Right cardiac atrium (tissue), 5 donors: ENCODE measurements around the gene GPAT3. TPM values are rescaled to one million over a fixed set of nuclear protein-coding genes. Genes with fewer than 3 reads are reported as not detected.

ENCODE experiments used
- ATAC-seq, 2 donors: fragments of 200-7000 bp; cut with Tn5 transposase; one replicate each; pipeline versions ENCODE4 v1.8.0 to v1.9.1; 2020; ENCODE audit warnings: moderate library complexity in 2 of 2, mild to moderate bottlenecking in 1 of 2
- DNase-seq, 3 donors: peaks; one replicate each; pipeline ENCODE4 v3.0.0-alpha.2; 2020
- H3K27ac ChIP-seq: one replicate; pipeline ENCODE4 v1.5.1; 2013; ENCODE audit warnings: mild to moderate bottlenecking, low read length, control low read depth, moderate library complexity
- H3K27me3 ChIP-seq: one replicate; pipeline ENCODE4 v1.6.1; 2013; ENCODE audit not compliant: control insufficient read depth, insufficient read depth
- H3K4me1 ChIP-seq: one replicate; pipeline ENCODE4 v1.6.1; 2013; ENCODE audit warnings: low read length; ENCODE audit not compliant: control insufficient read depth, insufficient read depth
- H3K4me3 ChIP-seq: one replicate; pipeline ENCODE4 v1.5.1; 2013; ENCODE audit warnings: low read length, control low read depth
- H3K9me3 ChIP-seq: one replicate; pipeline ENCODE4 v1.6.1; 2013; ENCODE audit warnings: low read length; ENCODE audit not compliant: control insufficient read depth
- WGBS: extraction: QIAGEN DNeasy Blood & Tissue Kit; methylation state at CpG from one replicate; pipeline ENCODE4 v1.1.7; 2013; 5-methylcytosine and 5-hydroxymethylcytosine counted together
- intact Hi-C, 4 donors: fragments of 100-400 bp; cut with DNase I; formaldehyde crosslinking; loops; one replicate each; pipeline versions ENCODE4 v1.11.0 to v1.14.0; 2022 to 2023
- polyA plus RNA-seq: library from polyadenylated mRNA; stranded (reverse); fragments of 200-250 nt; gene quantifications from one replicate; pipeline ENCODE4 v1.2.3, GENCODE V29; 2013
- total RNA-seq, 4 donors: library from RNA; stranded (reverse); fragmentation: NEBNext Ultra II Directional; extraction: Animal tissue kit (Norgen Biotek cat#: 25700); gene quantifications; one replicate each; pipeline ENCODE4 v1.2.1, GENCODE V29; 2021
- donor health status: healthy with polysubstance abuse.
- donor health status: DM: no; HTN: yes; CAD: no.
- donor health status: DM: no; HTN: no; CAD: no.
- donor health status: DM: no; HTN: yes; CAD: no; lungs with severe emphysema.
- donor health status: DM: yes; HTN: yes; CAD: no.

GPAT3 gene
- total and polyA plus RNA-seq, 5 donors = 19.9 to 33.5 (median 31.5) TPM

DNA sequence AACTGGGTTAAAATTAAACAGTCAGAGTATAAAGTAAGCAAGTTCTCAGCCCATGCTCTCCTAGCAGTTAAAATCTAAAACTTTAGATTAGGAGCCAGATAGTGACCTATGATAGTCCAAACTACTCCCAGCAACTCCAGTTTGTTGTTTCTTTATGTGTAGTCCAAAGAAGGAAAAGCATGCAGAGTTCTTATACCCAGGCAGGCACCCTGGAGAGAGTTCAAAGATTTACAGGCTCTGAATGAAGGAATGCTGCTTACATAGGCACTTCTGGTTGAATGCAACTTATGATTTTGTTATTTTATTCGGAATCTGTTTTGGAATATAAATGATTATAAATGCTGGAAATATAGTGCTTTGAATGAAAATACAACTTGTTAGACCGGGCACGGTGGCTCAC lies 67.2 kb downstream of the GPAT3 start:
- H3K9me3 ChIP-seq = no peaks in the 10 kb centered on the region
- intact Hi-C loops = no loop called here
- no peaks in the 10 kb centered on the region for H3K4me1 ChIP-seq
- H3K27me3 ChIP-seq = no peaks in the 10 kb centered on the region
- H3K4me3 ChIP-seq = no peak overlapping the region
- WGBS = 92% methylated on average over 3 of the region's 3 CpGs
- ATAC-seq (no peak), DNase-seq (no peak)
- no peak overlapping the region for H3K27ac ChIP-seq

DNA sequence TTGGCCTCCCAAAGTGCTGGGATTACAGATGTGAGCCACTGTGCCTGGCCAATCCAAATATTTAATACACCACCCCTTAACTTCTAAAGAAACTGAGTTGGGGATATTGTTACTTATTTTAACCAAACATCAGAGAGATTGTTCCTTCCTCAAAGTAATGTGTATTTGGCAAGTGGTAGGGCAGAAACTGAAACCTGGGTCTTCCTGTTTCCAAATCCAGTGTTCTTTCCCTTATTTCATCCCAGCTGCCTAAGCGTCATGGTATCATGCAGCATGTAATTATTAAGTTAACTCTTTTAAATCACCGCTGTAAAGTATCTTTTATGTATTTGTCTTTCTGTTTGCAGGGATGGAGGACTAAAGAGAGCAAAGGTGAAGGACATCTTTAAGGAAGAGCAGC lies 68.4 kb downstream of the GPAT3 start:
- no peak overlapping the region for H3K27ac ChIP-seq
- no peaks in the 10 kb centered on the region for H3K27me3 ChIP-seq
- intact Hi-C loops = no loop called here
- ATAC-seq (no peak), DNase-seq (no peak)
- no peaks in the 10 kb centered on the region for H3K9me3 ChIP-seq
- no peaks in the 10 kb centered on the region for H3K4me1 ChIP-seq
- no peak overlapping the region for H3K4me3 ChIP-seq
- WGBS = 74% methylated on average over 2 of the region's 2 CpGs

DNA sequence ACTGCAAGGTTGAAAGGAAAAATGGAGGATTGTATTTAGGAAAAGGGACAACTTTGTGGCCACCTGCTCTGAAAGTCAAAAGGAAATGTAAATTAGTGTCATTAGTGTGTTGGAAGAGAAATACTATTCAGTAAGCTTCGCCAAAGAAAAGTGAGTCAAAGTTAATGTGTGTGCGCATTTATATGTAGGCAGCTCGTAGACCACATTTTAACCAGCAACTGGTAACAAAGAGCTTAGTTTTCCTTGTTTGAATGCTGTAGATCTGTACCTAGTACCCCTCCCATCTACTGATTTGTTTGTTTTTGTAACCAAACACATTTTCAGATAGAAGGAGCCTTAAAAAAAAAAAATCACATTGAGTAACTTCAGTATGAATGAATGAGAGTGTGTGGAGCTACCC lies 69.3 kb downstream of the GPAT3 start:
- WGBS = 62% methylated on average over 3 of the region's 3 CpGs
- intact Hi-C loops = no loop called here
- no peak overlapping the region for H3K27ac ChIP-seq

DNA sequence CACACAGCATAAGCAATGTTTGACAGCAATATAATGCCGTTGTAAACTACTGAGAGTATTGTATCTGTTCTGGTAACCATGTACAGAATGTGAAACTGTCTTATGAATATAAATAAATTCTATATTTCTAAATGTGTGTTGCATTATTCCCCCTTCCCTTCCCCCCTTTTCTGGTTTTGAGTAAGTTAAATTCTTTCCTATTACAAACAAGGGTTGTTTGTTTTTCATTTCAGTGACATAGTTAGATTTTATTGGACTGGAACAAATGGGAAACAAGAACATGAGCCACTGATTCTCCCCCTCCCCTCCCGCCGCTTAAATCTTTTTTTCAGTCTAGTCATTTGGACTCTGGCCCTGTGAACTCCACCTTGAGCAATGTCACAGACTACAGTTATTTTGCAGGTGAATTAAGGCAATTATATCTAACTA lies 69.8 kb downstream of the GPAT3 start:
- H3K27ac ChIP-seq = no peak overlapping the region
- H3K27me3 ChIP-seq = no peaks in the 10 kb centered on the region
- 60% methylated on average over 3 of the region's 3 CpGs for WGBS
- H3K4me3 ChIP-seq = no peak overlapping the region
- H3K9me3 ChIP-seq = no peaks in the 10 kb centered on the region
- no peaks in the 10 kb centered on the region for H3K4me1 ChIP-seq
- DNase-seq (no peak), ATAC-seq (no peak)
- intact Hi-C loops = no loop called here

More for the DNA sequence above, 69.3 kb downstream of the GPAT3 start:
- no peaks in the 10 kb centered on the region for H3K27me3 ChIP-seq
- H3K4me3 ChIP-seq = no peak overlapping the region
- H3K4me1 ChIP-seq = no peaks in the 10 kb centered on the region
- ATAC-seq (no peak), DNase-seq (no peak)
- H3K9me3 ChIP-seq = no peaks in the 10 kb centered on the region

DNA sequence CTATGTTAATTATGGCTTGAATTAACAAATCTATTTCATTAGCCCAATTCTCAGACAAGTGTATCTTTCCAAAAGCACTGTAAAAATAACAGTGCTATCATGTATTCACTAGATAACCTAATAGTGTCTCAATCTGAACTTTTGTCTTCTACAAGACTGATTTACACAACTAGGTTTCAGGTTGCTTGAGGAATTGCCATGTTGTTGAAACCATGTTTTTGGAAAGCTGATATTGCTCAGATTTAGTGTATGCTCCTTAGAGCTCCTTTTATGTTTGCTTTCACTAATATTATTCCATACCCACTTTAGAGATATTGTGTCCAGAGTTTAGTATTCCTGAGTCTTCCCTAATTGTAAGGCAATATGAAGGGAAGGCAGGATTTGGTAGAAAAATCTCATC lies 70.6 kb downstream of the GPAT3 start:
- no peak for DNase-seq
- ATAC-seq = no peak
- Histone ChIP-seq H3K27me3 (no peaks in the 10 kb centered on the region), H3K4me1 (no peaks in the 10 kb centered on the region), H3K9me3 (no peaks in the 10 kb centered on the region), H3K4me3 (no peak overlapping the region), H3K27ac (no peak overlapping the region)
- intact Hi-C loops = no loop called here

DNA sequence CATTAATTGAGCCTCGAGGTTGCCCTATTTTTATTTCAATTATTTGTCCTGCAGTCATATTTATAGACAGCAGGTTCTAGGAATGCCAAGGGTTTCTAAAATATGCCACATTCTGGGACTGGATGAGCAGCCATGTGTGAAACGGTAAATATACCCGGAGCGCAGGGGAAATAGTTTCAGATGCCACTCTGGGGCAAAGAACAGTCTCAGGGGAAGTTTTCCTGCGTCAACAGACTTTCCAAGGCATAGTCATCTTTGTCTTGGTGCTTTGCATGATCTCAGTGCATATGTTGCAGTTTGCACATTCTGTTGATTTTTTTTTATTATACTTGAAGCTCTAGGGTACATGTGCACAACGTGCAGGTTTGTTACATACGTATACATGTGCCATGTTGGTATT lies 71.0 kb downstream of the GPAT3 start:
- WGBS = 52% methylated on average over 7 of the region's 7 CpGs
- ATAC-seq (no peak), DNase-seq (no peak)
- Histone ChIP-seq H3K27ac (no peak overlapping the region), H3K9me3 (no peaks in the 10 kb centered on the region), H3K4me1 (no peaks in the 10 kb centered on the region), H3K4me3 (no peak overlapping the region), H3K27me3 (no peaks in the 10 kb centered on the region)
- intact Hi-C loops = no loop called here

DNA sequence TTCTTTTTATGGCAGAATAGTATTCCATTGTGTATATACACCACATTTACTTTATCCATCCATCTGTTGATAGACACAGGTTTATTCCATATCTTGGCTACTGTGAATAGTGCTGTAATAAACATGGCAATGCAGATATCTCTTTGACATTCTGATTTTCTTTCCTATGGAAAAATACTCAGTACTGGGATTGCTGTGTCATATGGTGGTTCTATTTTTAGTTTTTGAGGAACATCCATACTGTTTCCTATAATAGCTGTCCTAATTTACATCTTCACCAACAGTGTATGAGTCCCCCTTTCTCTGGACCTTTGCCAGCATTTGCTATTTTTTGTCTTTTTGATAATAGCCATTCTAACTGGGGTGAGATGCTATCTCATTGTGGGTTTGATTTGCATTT lies 73.5 kb downstream of the GPAT3 start:
- no peak overlapping the region for H3K4me3 ChIP-seq
- no peaks in the 10 kb centered on the region for H3K27me3 ChIP-seq
- intact Hi-C loops = no loop called here
- ATAC-seq (no peak), DNase-seq (no peak)
- peaks cover 2% of the 10 kb centered on the region for H3K9me3 ChIP-seq
- no peaks in the 10 kb centered on the region for H3K4me1 ChIP-seq
- H3K27ac ChIP-seq = no peak overlapping the region

DNA sequence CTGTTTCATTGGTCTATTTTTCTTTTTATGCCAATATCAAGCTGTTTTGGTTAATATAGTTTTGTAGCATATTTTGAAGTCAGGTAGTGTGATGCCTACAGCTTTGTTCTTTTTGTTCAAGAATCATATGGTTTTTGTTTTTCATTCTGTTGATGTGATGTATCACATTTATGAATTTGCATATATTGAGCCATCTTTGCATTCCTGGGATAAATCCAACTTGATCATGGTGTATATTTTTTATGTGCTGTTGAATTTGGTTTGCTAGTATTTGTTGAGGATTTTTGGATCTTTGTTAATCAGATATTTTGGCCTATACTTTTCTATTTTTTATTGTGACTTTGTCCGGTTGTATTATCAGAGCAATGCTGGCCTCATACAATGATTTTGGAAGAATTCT lies 74.8 kb downstream of the GPAT3 start:
- no peak overlapping the region for H3K27ac ChIP-seq
- WGBS = 92% methylated on average over 1 of the region's 1 CpG
- H3K4me3 ChIP-seq = no peak overlapping the region
- intact Hi-C loops = no loop called here
- H3K9me3 ChIP-seq = peaks cover 2% of the 10 kb centered on the region
- H3K4me1 ChIP-seq = no peaks in the 10 kb centered on the region
- DNase-seq (no peak), ATAC-seq (no peak)
- no peaks in the 10 kb centered on the region for H3K27me3 ChIP-seq

DNA sequence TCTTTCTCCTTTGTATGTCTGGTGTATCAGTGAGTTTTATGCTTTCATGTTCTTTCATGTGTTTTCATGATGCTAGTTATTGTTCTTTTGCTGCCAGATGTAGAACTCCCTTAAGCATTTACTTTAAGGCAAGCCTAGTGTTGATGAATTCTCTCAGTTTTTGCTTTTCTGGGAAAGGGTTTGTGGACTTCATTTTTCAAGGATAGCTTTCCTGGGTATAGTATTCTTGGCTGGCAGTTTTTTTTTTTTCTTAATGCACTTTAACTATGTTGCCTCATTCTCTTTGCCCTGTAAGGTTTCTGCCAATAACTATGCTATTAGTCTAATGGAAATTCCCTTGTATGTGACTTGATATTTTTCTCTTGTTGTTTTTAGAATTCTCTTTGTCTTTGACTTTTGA lies 77.1 kb downstream of the GPAT3 start:
- Histone ChIP-seq H3K27ac (no peak overlapping the region), H3K4me3 (no peak overlapping the region), H3K9me3 (peaks cover 2% of the 10 kb centered on the region), H3K27me3 (no peaks in the 10 kb centered on the region), H3K4me1 (no peaks in the 10 kb centered on the region)
- DNase-seq = no peak
- ATAC-seq = no peak
- intact Hi-C loops = no loop called here

DNA sequence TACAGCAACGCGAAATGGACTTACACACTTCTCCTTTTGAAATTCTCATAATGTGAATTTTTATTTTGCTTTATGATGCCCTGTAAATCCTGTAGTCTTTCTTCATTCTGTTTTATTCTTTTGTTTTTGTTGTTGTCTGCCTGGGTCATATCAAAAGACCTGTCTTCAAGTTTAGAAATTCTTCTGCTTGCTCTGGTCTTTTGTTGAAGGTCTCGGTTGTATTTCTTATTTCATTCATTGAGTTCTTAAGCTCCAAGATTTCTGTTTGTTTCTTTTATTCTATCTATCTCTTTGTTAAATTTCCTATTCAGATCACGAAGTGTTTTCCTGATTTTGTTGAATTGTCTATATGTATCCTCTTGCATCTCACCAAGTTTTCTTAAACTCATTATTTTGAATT lies 78.1 kb downstream of the GPAT3 start:
- H3K4me1 ChIP-seq = no peaks in the 10 kb centered on the region
- no peak overlapping the region for H3K4me3 ChIP-seq
- no peak for ATAC-seq
- H3K27ac ChIP-seq = no peak overlapping the region
- 92% methylated on average over 4 of the region's 4 CpGs for WGBS
- intact Hi-C loops = no loop called here
- H3K27me3 ChIP-seq = no peaks in the 10 kb centered on the region
- H3K9me3 ChIP-seq = peaks cover 2% of the 10 kb centered on the region
- DNase-seq = no peak

DNA sequence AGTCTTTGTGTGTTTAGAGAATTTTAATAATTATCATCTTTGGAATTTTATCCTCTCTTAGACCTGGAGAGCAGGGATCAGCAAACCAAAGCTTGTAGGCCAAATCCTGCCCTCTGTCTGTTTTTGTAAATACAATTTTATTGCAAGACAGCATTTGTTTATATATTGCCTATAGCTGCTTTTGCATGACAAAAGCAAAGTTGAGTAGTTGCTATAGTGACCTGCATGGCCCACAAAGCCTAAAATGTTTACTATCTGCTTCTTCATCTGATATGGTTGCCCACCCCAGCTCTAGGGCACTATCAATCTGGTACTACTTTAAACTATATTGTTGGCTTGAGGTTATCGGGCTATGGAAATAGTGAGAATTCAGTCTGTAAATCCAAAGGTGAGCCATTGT lies 80.3 kb downstream of the GPAT3 start:
- H3K4me3 ChIP-seq = no peak overlapping the region
- no peak overlapping the region for H3K27ac ChIP-seq
- no peaks in the 10 kb centered on the region for H3K27me3 ChIP-seq
- no peaks in the 10 kb centered on the region for H3K4me1 ChIP-seq
- no peak for ATAC-seq
- WGBS = 51% methylated on average over 1 of the region's 1 CpG
- intact Hi-C loops = no loop called here
- DNase-seq = no peak
- peaks cover 2% of the 10 kb centered on the region for H3K9me3 ChIP-seq

DNA sequence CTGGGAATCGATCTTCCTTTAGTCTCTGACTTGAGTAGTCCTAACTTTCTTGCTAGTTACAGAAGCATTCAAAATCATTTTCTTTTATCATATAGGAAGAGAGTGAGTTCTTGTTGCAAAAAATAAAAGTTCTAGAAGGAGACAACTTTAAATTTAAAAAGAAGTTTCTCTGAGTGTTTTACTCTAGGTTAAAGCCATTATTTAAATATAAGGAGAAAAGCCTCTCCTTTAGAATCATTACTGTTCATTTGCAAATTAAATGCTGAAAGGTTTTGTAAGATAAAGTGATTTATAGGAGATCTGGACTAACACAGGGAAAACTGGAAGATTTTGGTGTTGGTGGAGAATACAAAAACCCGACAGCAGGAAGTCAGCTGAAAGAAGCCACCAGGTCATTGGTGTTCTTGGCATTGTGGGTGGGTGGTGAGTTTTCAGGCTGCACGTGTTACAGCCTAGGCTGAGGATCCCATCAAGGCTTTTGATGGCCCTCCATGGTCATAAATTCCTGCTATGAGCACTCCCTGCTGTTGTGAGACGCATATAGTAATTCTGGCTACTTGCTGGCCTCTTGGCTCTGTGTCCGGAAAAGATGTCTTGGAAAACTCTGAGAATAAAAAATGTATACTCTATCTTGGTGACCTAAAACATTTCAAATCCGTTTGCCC lies 81.6 kb downstream of the GPAT3 start:
- H3K4me3 ChIP-seq = no peak overlapping the region
- no peaks in the 10 kb centered on the region for H3K27me3 ChIP-seq
- H3K4me1 ChIP-seq = no peaks in the 10 kb centered on the region
- peaks cover 2% of the 10 kb centered on the region for H3K9me3 ChIP-seq
- 46% methylated on average over 6 of the region's 6 CpGs for WGBS
- intact Hi-C loops = no loop called here
- peak overlapping the region; percentile 51 for H3K27ac ChIP-seq
- peak; percentile 16 to 44 for ATAC-seq
- DNase-seq = no peak
